GM12864 (cell line): ENCODE measurements around the gene GOLGA3.

Experiments used
- DNase-seq: peaks from one replicate; pipeline ENCODE4 v3.0.0-alpha.2; 2011; ENCODE audit warnings: low read depth
- H3K4me3 ChIP-seq: 2 replicates; pipeline ENCODE4 v1.5.1; 2011; ENCODE audit warnings: mild to moderate bottlenecking, low read depth, low read length, control low read depth
- TF ChIP-seq, protein P1 (sequence below): IDR thresholded peaks from 2 replicates; pipeline ENCODE4 v1.5.1; 2011; ENCODE audit warnings: low read depth, mild to moderate bottlenecking, moderate library complexity, low read length, control low read depth, inconsistent platforms; ENCODE audit errors: missing control alignments

The GOLGA3 gene

DNA sequence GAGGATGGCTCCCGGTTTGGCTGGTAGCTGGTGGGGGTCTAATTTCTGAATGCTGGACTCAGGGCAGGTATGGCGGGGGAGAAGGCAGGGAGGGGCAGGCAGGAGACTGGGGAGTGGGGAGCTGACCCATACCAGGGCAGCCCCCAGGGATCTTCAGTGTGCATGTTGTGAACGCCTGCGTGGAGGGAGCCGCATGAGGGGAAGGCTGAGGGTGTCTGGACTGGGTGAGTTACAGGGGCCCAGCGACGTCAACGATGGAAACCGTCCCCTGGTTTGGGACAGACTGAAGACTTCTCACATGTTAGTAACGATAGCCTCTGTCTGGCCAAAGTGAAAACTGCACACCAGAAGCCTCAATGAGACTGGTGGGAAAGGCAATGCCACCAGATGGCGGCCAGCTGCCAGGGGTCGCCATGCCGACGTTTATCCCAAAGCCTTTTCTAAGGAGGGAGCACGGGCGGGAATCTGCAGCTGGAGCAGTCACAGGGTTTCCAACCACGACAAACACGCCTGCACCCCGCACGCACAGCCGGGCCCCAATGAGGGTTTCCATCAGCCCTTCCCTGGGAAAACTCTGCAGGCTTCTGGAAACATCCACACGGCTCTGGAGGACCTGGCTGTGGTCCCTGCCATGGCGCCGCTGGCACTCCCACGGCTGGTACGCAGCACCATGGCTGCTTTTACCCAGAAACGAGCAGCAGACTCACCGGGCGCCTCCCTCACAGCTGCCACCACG lies 104.0 kb downstream of the GOLGA3 start:
- no peak for DNase-seq
- TF ChIP-seq, protein P1, sequence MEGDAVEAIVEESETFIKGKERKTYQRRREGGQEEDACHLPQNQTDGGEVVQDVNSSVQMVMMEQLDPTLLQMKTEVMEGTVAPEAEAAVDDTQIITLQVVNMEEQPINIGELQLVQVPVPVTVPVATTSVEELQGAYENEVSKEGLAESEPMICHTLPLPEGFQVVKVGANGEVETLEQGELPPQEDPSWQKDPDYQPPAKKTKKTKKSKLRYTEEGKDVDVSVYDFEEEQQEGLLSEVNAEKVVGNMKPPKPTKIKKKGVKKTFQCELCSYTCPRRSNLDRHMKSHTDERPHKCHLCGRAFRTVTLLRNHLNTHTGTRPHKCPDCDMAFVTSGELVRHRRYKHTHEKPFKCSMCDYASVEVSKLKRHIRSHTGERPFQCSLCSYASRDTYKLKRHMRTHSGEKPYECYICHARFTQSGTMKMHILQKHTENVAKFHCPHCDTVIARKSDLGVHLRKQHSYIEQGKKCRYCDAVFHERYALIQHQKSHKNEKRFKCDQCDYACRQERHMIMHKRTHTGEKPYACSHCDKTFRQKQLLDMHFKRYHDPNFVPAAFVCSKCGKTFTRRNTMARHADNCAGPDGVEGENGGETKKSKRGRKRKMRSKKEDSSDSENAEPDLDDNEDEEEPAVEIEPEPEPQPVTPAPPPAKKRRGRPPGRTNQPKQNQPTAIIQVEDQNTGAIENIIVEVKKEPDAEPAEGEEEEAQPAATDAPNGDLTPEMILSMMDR: no peak
- H3K4me3 ChIP-seq: no peak overlapping the region

DNA sequence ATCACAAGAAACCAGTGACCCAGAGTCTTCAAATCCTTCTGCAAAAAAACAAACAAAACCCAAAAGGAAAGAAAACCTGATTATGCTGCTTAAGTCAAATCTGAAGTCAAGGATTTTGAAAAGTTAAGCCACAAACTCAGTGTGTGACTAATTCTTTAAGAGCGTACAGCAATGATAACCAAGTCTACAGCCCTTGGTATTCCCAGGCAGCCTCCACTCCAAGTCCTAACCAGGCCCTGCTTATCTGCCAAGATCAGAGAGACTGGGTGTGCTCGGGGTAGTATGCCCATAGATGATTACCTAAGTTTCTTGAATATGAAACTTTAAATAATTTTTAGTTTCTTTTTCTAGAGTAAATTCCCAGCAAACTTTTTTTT lies 104.9 kb downstream of the GOLGA3 start:
- TF ChIP-seq, protein P1: no peak
- H3K4me3 ChIP-seq: no peak overlapping the region
- DNase-seq: no peak

DNA sequence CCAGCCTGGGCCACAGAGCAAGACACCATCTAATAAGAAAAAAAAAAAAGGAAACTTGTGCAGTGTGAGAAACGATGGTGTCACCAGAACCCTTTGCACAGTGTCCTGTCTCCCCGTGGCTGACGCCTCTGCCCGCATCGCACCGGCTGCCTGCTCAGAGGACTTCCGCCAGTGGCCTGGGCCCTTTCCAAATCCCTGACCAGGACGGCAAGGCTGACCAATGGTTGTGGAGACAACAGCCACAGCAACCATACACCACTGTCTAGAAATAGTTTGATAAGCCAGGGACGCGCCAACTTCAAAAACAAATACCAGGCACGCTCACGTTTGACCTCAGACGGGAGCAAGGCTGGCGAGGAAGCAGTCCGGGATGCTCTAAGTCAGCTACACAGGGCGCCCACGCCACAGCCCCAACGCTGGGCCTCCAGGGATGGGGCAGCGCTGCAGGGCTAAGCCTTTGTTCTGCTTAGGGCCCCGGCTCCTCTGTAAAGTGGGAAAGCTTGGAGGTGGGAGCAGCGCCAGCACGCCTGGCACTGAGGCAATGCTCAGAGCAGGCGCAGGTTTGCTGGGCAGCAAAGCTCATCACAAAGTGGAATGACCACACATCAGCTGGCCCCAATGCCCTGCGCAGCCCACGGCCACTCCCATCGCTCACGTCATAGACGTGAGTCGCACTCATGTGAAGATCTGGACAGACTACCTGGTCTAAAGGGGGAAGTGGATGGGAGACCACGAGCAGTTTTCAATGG lies 105.5 kb downstream of the GOLGA3 start:
- DNase-seq: no peak
- TF ChIP-seq, protein P1: no peak
- no peak overlapping the region for H3K4me3 ChIP-seq

DNA sequence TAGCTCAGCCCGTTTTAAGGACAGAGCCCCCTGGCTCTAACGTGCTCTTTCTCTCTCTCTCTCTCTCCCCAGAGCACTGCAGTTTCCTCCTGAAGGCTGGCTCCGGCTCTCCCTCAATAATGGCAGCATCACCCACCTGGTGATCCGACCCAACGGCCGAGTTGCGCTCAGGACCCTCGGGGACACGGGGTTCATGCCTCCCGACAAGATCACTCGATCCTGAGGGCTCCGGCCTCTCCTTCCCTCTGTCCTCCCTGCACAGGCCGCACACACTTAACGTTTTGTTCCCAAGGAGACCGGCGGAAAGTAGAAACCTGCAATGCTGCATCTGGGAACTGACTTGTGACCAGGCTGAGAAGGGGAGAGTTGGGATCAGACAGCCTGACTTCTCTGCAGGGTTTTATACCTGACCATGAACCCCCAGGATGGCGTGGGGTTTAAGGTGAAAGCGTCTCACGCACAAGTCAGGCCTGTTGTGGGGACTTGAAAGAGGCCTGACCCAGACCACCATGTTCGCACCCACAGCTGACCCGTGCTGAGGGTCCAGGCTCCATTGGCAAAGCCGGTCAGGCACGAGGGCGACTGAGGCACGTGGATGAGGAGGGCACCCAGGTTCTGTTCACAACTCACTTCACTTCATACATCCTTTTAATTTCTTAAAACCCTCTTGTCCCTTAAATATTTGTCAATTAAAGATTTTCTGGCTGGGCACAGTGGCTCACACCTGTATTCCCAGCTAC lies 107.9 kb downstream of the GOLGA3 start:
- DNase-seq: no peak
- no peak overlapping the region for H3K4me3 ChIP-seq
- TF ChIP-seq, protein P1: no peak

- H3K4me3 ChIP-seq: no peak overlapping the region
- DNase-seq: no peak
- TF ChIP-seq, protein P1: no peak
Observed at GRCh38 chr12:132719954-132720324, 108.7 kb downstream of the GOLGA3 start.

DNA sequence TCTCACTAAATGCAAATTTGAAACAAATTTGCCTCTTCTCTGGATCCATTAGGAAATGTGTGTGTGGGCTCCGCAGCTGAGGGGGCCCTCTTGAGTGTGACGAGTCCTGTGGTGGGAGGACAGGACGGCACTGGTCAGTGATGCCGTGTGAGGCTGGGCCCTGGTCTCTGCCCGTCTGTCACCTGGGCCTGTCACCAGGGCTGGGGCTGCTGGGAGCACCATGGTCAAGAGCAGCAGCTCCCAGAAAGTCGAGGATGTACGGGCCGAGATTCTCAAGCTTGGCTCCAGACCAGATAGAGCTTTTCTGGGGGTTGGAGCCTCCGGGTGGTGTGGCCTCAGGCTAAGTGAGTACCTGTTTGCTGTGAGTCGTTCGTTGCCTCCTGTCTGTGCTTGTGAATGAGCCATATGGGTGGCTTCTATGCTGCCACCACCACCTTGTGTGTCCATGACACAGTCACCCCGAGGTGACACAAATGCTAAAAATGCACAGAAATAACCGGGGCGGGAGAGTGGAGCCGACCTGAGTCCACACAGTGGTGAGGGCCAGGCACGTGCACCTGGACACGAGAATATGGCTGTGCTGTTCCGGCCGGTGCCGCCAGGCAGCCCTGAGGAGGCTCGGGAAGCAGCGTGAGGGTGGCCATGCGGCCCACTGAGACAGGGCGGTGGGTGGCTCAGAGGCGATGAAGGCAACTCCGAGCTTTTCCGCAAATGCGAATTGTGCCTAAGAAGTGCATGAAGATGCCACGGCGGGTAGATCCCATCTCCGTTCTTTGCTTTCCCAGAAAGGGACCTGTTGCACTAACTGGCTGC lies 109.3 kb downstream of the GOLGA3 start:
- no peak overlapping the region for H3K4me3 ChIP-seq
- TF ChIP-seq, protein P1: no peak
- no peak for DNase-seq
